IPS-18a (cell line): ENCODE results near the gene DLD.
"Not testable (repeated sequence)": the region's sequence is repeated elsewhere in the genome, so short reads cannot be mapped to it uniquely, and the experiment has no call there.

ENCODE experiments used
- H3K27ac ChIP-seq: one replicate; pipeline ENCODE4 v1.5.1; 2013; ENCODE audit warnings: low read length
- H3K27me3 ChIP-seq: one replicate; pipeline ENCODE4 v1.6.1; 2013; ENCODE audit warnings: mild to moderate bottlenecking, low read length; ENCODE audit not compliant: control insufficient read depth, insufficient read depth
- H3K36me3 ChIP-seq: one replicate; pipeline ENCODE4 v1.6.1; 2013; ENCODE audit warnings: low read depth, low read length; ENCODE audit not compliant: control insufficient read depth
- H3K4me1 ChIP-seq: one replicate; pipeline ENCODE4 v1.6.1; 2013; ENCODE audit warnings: low read depth, low read length; ENCODE audit not compliant: control insufficient read depth
- H3K4me3 ChIP-seq: one replicate; pipeline ENCODE4 v1.5.1; 2013; ENCODE audit warnings: low read length
- H3K9ac ChIP-seq: one replicate; pipeline ENCODE4 v1.6.1; 2013; ENCODE audit warnings: mild to moderate bottlenecking, low read length, moderate library complexity
- H3K9me3 ChIP-seq: one replicate; pipeline ENCODE4 v1.6.1; 2013; ENCODE audit warnings: low read depth, low read length; ENCODE audit not compliant: control insufficient read depth

The DLD gene

GRCh38 chr7:107920048-107920772, 29.2 kb downstream of the DLD start:
- no peak overlapping the region for H3K27ac ChIP-seq
- H3K36me3 ChIP-seq = peaks cover 64% of the 10 kb centered on the region
- peaks cover 3% of the 10 kb centered on the region for H3K4me1 ChIP-seq
- H3K9me3 ChIP-seq = no peaks in the 10 kb centered on the region
- no peak overlapping the region for H3K4me3 ChIP-seq
- H3K9ac ChIP-seq = no peak overlapping the region
- no peaks in the 10 kb centered on the region for H3K27me3 ChIP-seq

GRCh38 chr7:107921826-107922225, 30.8 kb downstream of the DLD start:
- H3K9me3 ChIP-seq, H3K4me3 ChIP-seq, H3K4me1 ChIP-seq, H3K9ac ChIP-seq, H3K27ac ChIP-seq, H3K27me3 ChIP-seq: not testable (repeated sequence)
- H3K36me3 ChIP-seq = peaks cover 69% of the 10 kb centered on the region

- no peak overlapping the region for H3K4me3 ChIP-seq
- peaks cover 66% of the 10 kb centered on the region for H3K36me3 ChIP-seq
- H3K27me3 ChIP-seq = no peaks in the 10 kb centered on the region
- H3K9ac ChIP-seq = no peak overlapping the region
- H3K27ac ChIP-seq = no peak overlapping the region
- H3K9me3 ChIP-seq = no peaks in the 10 kb centered on the region
- peaks cover 3% of the 10 kb centered on the region for H3K4me1 ChIP-seq
Measured at GRCh38 chr7:107922886-107923285, 31.9 kb downstream of the DLD start.

- H3K4me3 ChIP-seq = no peak overlapping the region
- H3K4me1 ChIP-seq = peaks cover 3% of the 10 kb centered on the region
- H3K36me3 ChIP-seq = peaks cover 65% of the 10 kb centered on the region
- no peak overlapping the region for H3K27ac ChIP-seq
- no peaks in the 10 kb centered on the region for H3K9me3 ChIP-seq
- no peak overlapping the region for H3K9ac ChIP-seq
- no peaks in the 10 kb centered on the region for H3K27me3 ChIP-seq
Measured at GRCh38 chr7:107924841-107925504, 34.0 kb downstream of the DLD start.

GRCh38 chr7:107926481-107926880, 35.5 kb downstream of the DLD start:
- Histone ChIP-seq H3K9me3 (no peaks in the 10 kb centered on the region), H3K4me1 (peaks cover 16% of the 10 kb centered on the region), H3K4me3 (no peak overlapping the region), H3K27ac (no peak overlapping the region), H3K27me3 (peaks cover 10% of the 10 kb centered on the region), H3K9ac (no peak overlapping the region), H3K36me3 (peaks cover 62% of the 10 kb centered on the region)

GRCh38 chr7:107931740-107932515, 40.9 kb downstream of the DLD start:
- H3K27me3 ChIP-seq = peaks cover 13% of the 10 kb centered on the region
- H3K36me3 ChIP-seq = peaks cover 35% of the 10 kb centered on the region
- peaks cover 64% of the 10 kb centered on the region for H3K4me1 ChIP-seq
- H3K4me3 ChIP-seq = peak overlapping the region; percentile 46
- peak overlapping the region; percentile 72 for H3K27ac ChIP-seq
- H3K9ac ChIP-seq = peak overlapping the region; percentile 36
- no peaks in the 10 kb centered on the region for H3K9me3 ChIP-seq

- H3K9ac ChIP-seq = peak overlapping the region; percentile 36
- peak overlapping the region; percentile 72 for H3K27ac ChIP-seq
- H3K9me3 ChIP-seq = no peaks in the 10 kb centered on the region
- peak overlapping the region; percentile 46 for H3K4me3 ChIP-seq
- peaks cover 29% of the 10 kb centered on the region for H3K36me3 ChIP-seq
- peaks cover 13% of the 10 kb centered on the region for H3K27me3 ChIP-seq
- H3K4me1 ChIP-seq = peaks cover 72% of the 10 kb centered on the region
Measured at GRCh38 chr7:107932805-107933204, 41.8 kb downstream of the DLD start.

- Histone ChIP-seq H3K27ac (peak overlapping the region; percentile 63), H3K36me3 (peaks cover 23% of the 10 kb centered on the region), H3K27me3 (peaks cover 13% of the 10 kb centered on the region), H3K4me1 (peaks cover 73% of the 10 kb centered on the region), H3K9me3 (no peaks in the 10 kb centered on the region), H3K9ac (peak overlapping the region; percentile 11), H3K4me3 (peak overlapping the region; percentile 15)
Measured at GRCh38 chr7:107933386-107934013, 42.5 kb downstream of the DLD start.

- H3K9ac ChIP-seq = no peak overlapping the region
- peaks cover 73% of the 10 kb centered on the region for H3K4me1 ChIP-seq
- H3K9me3 ChIP-seq = no peaks in the 10 kb centered on the region
- H3K4me3 ChIP-seq = no peak overlapping the region
- H3K27ac ChIP-seq = no peak overlapping the region
- peaks cover 13% of the 10 kb centered on the region for H3K27me3 ChIP-seq
- H3K36me3 ChIP-seq = peaks cover 19% of the 10 kb centered on the region
Measured at GRCh38 chr7:107934991-107935770, 44.2 kb downstream of the DLD start.

GRCh38 chr7:107936312-107936711, 45.3 kb downstream of the DLD start:
- Histone ChIP-seq H3K9ac (no peak overlapping the region), H3K36me3 (peaks cover 21% of the 10 kb centered on the region), H3K4me1 (peaks cover 63% of the 10 kb centered on the region), H3K27me3 (peaks cover 4% of the 10 kb centered on the region), H3K4me3 (no peak overlapping the region), H3K9me3 (no peaks in the 10 kb centered on the region), H3K27ac (no peak overlapping the region)

- H3K4me1 ChIP-seq = peaks cover 51% of the 10 kb centered on the region
- no peaks in the 10 kb centered on the region for H3K27me3 ChIP-seq
- no peaks in the 10 kb centered on the region for H3K9me3 ChIP-seq
- H3K9ac ChIP-seq = no peak overlapping the region
- H3K4me3 ChIP-seq = no peak overlapping the region
- H3K27ac ChIP-seq = no peak overlapping the region
- peaks cover 16% of the 10 kb centered on the region for H3K36me3 ChIP-seq
Measured at GRCh38 chr7:107937531-107937930, 46.5 kb downstream of the DLD start.
